T-cell (primary cell): ENCODE results near the gene TUBE1. TPM values are rescaled to one million over a fixed set of nuclear protein-coding genes. Genes with fewer than 3 reads are reported as not detected.

Source experiments
- ATAC-seq, 4 experiments: fragments of 200-7000 bp in 3 of 4; fragments of 150-1000 bp in 1 of 4; cut with Tn5 transposase; replicated peaks in 1 of 4; 1 replicate in 3 of 4; 2 replicates in 1 of 4; pipeline ENCODE4 v1.10.0; 2021; ENCODE audit warnings: moderate library complexity in 3 of 4, mild to moderate bottlenecking in 2 of 4, moderate number of reproducible peaks in 1 of 4
- CTCF ChIA-PET, 2 donors: fragments of 300-600 bp; sonication (Branson Sonifier 250); formaldehyde crosslinking; loops; one replicate each; lab custom pipeline; 2022; ENCODE audit warnings: antibody characterized with exemption in 2 of 2; lab: Charles Lee
- POLR2A ChIA-PET, 2 donors: fragments of 300-600 bp; sonication (Branson Sonifier 250); formaldehyde crosslinking; loops; one replicate each; lab custom pipeline; 2022; ENCODE audit warnings: antibody characterized with exemption in 2 of 2; lab: Charles Lee
- DNase-seq, 35 experiments: peaks; one replicate each; pipeline versions ENCODE4 v3.0.0 to v3.0.0-alpha.2; 2013 to 2023
- H3K27ac ChIP-seq: one replicate; pipeline ENCODE4 v1.5.1; 2013; ENCODE audit warnings: low read length
- H3K27me3 ChIP-seq, 2 experiments: replicated peaks in 1 of 2; 1 replicate in 1 of 2; 2 replicates in 1 of 2; pipeline versions ENCODE4 v1.6.1 to v1.7.0; 2013; ENCODE audit warnings: low read length in 1 of 2, mixed read lengths in 1 of 2; ENCODE audit not compliant: control insufficient read depth in 2 of 2, insufficient read depth in 2 of 2; ENCODE audit errors: extremely low read depth in 1 of 2
- H3K36me3 ChIP-seq, 2 donors: 1 replicate in 1 of 2; 2 replicates in 1 of 2; pipeline versions ENCODE4 v1.6.1 to v1.7.0; 2013; ENCODE audit warnings: low read length in 1 of 2; ENCODE audit not compliant: control insufficient read depth in 2 of 2, insufficient read depth in 1 of 2; ENCODE audit errors: extremely low read depth in 1 of 2
- H3K4me1 ChIP-seq, 2 experiments: 1 replicate in 1 of 2; 2 replicates in 1 of 2; pipeline versions ENCODE4 v1.6.1 to v1.7.0; 2013; ENCODE audit warnings: low read length in 2 of 2, mixed read lengths in 1 of 2; ENCODE audit not compliant: insufficient read depth in 2 of 2, control insufficient read depth in 1 of 2; ENCODE audit errors: extremely low read depth in 1 of 2
- H3K4me3 ChIP-seq, 2 donors: 1 replicate in 1 of 2; 2 replicates in 1 of 2; pipeline versions ENCODE4 v1.5.1 to v1.7.0; 2013; ENCODE audit warnings: mild to moderate bottlenecking in 2 of 2, low read length in 1 of 2, moderate library complexity in 1 of 2; ENCODE audit not compliant: control insufficient read depth in 1 of 2; ENCODE audit errors: extremely low read depth in 1 of 2
- H3K9me3 ChIP-seq: 2 replicates; pipeline ENCODE4 v1.7.0; 2013
- H3K27ac Mint-ChIP-seq, 2 donors: one replicate each; pipeline ENCODE4 v1.8.0; 2020 to 2021; ENCODE audit warnings: mild to moderate bottlenecking in 2 of 2, mixed read lengths in 2 of 2
- H3K27me3 Mint-ChIP-seq, 2 donors: one replicate each; pipeline ENCODE4 v1.8.0; 2021 to 2022; ENCODE audit warnings: mixed read lengths in 2 of 2
- H3K36me3 Mint-ChIP-seq: one replicate; pipeline ENCODE4 v1.8.0; 2021; ENCODE audit warnings: mixed read lengths
- H3K4me1 Mint-ChIP-seq, 3 donors: one replicate each; pipeline ENCODE4 v1.8.0; 2020 to 2022; ENCODE audit warnings: mixed read lengths in 3 of 3, mild to moderate bottlenecking in 1 of 3
- H3K4me3 Mint-ChIP-seq, 3 donors: one replicate each; pipeline ENCODE4 v1.8.0; 2020 to 2022; ENCODE audit warnings: mild to moderate bottlenecking in 3 of 3, mixed read lengths in 3 of 3, moderate library complexity in 3 of 3
- H3K9me3 Mint-ChIP-seq, 3 donors: one replicate each; pipeline ENCODE4 v1.8.0; 2020 to 2022; ENCODE audit warnings: mixed read lengths in 3 of 3
- WGBS: methylation state at CpG from one replicate; pipeline ENCODE4 v1.1.5; 2013; ENCODE audit warnings: missing lambda C conversion rate; ENCODE audit not compliant: insufficient coverage; 5-methylcytosine and 5-hydroxymethylcytosine counted together
- total RNA-seq, 35 experiments: library from RNA in 6 of 35; stranded (reverse) in 6 of 35; fragments of 120-200 nt in 1 of 35; gene quantifications; one replicate each; pipeline versions ENCODE4 v1.2.1 to v1.2.4 and lab custom pipeline; 2013 to 2026

The TUBE1 gene
- total RNA-seq, 5 donors from 2014 or later (not counting 1 experiment from before 2014, with no cell fraction given), result 26.8 to 40.9 (median 33.6) TPM

DNA sequence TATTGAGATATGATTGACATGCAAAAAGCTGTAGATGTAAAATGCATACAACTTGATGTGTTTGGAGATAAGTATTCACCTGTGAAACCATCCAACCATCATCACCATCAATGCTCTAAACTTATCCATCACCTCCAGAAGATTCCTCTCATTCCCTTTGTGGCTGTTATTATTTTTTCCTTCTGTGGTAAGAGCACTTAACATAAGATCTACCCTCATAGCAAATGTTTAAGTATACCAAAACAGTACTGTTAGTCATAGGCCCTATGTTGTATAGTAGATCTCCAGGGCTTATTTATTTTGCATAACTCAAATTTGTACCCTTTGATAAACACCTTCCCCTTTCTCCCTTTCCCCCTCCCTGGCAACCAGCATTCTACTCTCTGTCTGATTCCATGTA is 64.5 kb downstream of the TUBE1 start:
- no peaks in the 10 kb centered on the region for H3K36me3 ChIP-seq
- H3K4me1 Mint-ChIP-seq, result peaks cover 31 to 54% (median 51%) of the 10 kb centered on the region in 3 donors
- ATAC-seq, result no peak
- H3K4me3 ChIP-seq, result no peak overlapping the region
- H3K9me3 ChIP-seq, result no peaks in the 10 kb centered on the region
- DNase-seq, result no peak
- H3K27ac Mint-ChIP-seq, result peak overlapping the region in 1 of 2 donors; percentile 80
- ChIA-PET CTCF (interaction anchor here in 1 of 2 donors (1.6 kb wide), 1 partner anchor 19 kb away, joined by 3 read pairs; no protein-coding TSS in a partner anchor), POLR2A (no interaction called here)
- peaks cover 12 to 14% of the 10 kb centered on the region in 2 experiments for H3K4me1 ChIP-seq
- no peak overlapping the region for H3K4me3 Mint-ChIP-seq
- H3K9me3 Mint-ChIP-seq, result peaks cover 0 to 13% (median 7%) of the 10 kb centered on the region in 3 donors
- no peak overlapping the region for H3K27ac ChIP-seq
- no peaks in the 10 kb centered on the region for H3K27me3 Mint-ChIP-seq
- H3K36me3 Mint-ChIP-seq, result peaks cover 11% of the 10 kb centered on the region
- H3K27me3 ChIP-seq, result no peaks in the 10 kb centered on the region

DNA sequence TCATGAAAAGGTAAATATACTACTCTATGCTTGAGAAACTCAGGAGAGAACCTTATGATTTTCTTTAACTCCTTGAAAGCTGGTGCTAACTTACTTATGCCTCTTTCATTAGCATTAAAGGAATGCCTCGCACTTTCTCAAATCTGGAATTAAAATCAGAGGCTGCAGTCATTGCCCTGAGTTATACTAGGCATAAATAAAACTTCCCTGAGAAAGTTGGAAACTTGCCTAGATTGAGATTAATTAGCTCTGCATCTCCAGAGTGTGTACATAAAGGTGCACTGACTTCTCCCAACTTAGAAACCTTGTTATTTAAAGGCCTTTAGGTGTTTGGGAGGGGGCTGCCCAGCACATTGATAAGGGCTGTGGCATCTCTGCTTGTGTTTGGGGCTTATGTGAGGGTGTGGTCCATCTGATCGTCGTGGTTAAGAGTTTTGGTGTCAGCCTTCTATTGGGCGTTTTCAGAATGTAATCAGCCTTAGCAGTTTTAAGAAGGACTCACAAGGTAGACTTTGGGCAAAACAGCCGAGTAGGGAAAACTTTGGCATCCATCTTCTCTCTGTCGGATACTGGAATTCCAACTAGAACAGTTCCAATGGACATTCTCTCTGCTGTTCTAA is 65.5 kb downstream of the TUBE1 start:
- H3K9me3 Mint-ChIP-seq, result peaks cover 0 to 13% (median 7%) of the 10 kb centered on the region in 3 donors
- no peaks in the 10 kb centered on the region for H3K27me3 ChIP-seq
- H3K27ac ChIP-seq, result no peak overlapping the region
- POLR2A ChIA-PET, result no interaction called here
- peaks cover 31 to 54% (median 51%) of the 10 kb centered on the region in 3 donors for H3K4me1 Mint-ChIP-seq
- H3K9me3 ChIP-seq, result no peaks in the 10 kb centered on the region
- WGBS, result 59% methylated on average over 5 of the region's 6 CpGs
- H3K36me3 Mint-ChIP-seq, result peaks cover 11% of the 10 kb centered on the region
- no peaks in the 10 kb centered on the region for H3K27me3 Mint-ChIP-seq
- H3K36me3 ChIP-seq, result no peaks in the 10 kb centered on the region
- H3K4me1 ChIP-seq, result peaks cover 2 to 10% of the 10 kb centered on the region in 2 experiments
- DNase-seq (no peak), ATAC-seq (peak in 1 of 4 experiments; percentile 46)
- no peak overlapping the region for H3K4me3 ChIP-seq
- CTCF ChIA-PET, result interaction anchor here (1.6 to 2.1 kb wide), 2 partner anchors 20 to 21 kb away, joined by 3 to 6 read pairs; no protein-coding TSS in a partner anchor
- H3K27ac Mint-ChIP-seq, result peak overlapping the region; percentile 29 to 80
- no peak overlapping the region for H3K4me3 Mint-ChIP-seq

Other genes with a start within 250 kb of the TUBE1 start
- gene FYN, start 214.0 kb downstream of the TUBE1 start, total RNA-seq, result 100 to 1,000 TPM; 466 to 573 (median 534) TPM
- not detected for gene CCN6, start 33.4 kb downstream of the TUBE1 start, total RNA-seq
- 1 to 10 TPM; 1.2 to 3.7 (median 3.5) TPM for gene FAM229B, start 109 bp upstream of the TUBE1 start, total RNA-seq
- under 1 TPM in 3 of 5 donors, not detected in 2; 0.25 to 0.85 (median 0.56) TPM for gene LAMA4, start 167.1 kb upstream of the TUBE1 start, total RNA-seq